Activated CD8-positive, alpha-beta memory T cell treated with anti-CD3 and anti-CD28 coated beads for 4 hours (primary cell): Measurements from ENCODE around the gene ABCC6.
"Not testable (repeated sequence)": the region's sequence is repeated elsewhere in the genome, so short reads cannot be mapped to it uniquely, and the experiment has no call there.

ENCODE experiments used
- DNase-seq, 2 donors: peaks; one replicate each; pipeline ENCODE4 v3.0.0-alpha.2; 2020; ENCODE audit warnings: low read depth in 2 of 2

ABCC6 gene

DNA sequence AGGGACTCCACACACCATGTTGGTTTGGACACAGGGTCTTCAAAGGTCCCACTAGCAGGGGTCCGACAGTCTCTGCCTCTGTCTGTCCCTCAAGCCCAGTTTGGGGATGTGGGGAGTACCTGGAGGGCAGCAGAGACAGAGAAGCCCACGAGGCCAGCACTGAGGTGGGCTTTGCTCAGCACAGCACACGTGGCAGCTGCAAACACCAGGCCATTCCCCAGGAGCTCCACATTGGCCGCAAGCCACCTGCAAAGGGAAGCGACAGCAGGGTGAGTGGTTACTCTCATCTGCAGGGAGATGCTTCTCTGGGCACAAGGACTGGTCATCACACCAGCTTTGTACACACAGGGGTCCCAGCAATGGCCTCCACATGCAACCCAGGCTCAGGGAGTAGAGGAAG is 62.0 kb downstream of the ABCC6 start:
- DNase-seq: no peak

DNA sequence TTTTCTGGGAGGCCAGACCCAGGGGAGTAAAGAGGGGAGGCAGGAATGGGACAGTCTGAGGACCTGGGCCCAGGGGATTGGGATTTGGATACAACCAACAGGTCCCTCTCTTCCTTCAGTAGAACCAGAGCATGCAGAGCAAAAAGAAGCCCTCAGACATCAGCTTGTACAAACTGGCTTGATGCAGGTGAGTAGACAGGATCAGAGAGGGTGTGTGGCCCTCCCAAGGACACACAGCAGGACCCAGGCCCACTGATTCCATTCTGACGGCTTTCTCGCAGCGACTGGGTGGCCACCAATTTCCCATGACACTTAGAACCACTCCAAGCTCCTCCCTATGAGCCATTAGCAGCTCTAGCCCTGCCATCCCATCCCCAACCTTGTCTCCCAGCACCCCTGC is 63.6 kb downstream of the ABCC6 start:
- DNase-seq: no peak

DNA sequence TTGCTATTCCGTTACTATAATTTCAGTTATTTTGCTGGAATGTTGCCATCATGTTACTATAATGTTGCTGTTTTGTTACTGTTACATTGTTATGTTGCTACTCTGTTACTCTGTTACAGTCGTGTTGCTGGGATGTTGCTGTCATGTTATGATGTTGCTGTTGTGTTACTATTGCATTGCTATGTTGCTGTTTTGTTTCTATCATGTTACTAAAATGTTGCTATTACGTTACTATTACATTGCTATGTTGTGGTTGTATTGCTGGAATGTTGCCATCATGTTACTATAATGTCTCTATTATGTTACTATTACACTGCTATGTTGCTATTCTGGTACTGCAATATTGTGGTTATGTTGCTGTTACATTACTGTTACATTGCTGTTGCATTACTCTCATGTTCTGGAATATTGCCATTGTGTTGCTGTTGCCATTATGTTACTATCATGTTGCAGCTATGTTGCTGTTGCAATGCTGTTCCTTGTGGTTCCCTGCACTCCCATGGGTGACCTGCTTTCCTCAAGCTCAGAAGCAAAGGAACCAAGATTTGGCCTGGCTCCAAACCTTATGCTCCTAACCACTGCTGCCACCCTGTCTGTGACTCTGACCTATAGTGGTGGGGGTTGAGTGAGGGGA is 64.4 kb downstream of the ABCC6 start:
- DNase-seq: no peak

DNA sequence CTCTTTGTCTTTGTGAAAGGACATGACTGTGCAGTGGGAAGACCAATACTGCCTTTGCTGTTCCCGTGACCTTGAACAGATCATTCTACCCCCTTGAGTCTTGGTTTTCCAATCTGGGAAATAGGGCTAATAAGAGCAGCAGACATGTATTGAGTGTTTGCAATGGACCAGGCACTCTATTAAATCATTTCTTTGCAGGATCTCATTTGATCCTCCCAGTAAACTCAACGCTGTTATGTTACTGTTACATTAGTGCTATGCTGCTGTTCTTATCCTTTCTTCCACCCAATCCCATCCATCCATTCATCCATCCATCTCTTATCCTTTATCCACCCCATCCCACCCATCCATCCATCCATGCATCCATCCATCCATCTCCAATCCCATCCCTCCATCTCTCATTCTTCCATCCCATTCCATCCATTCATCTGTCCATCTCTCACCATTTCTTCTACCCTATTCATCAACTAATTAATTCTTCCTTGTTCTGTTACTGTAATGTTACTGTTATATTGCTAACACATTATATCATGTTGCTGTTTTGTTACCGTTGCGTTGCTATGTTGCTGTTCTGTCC is 65.1 kb downstream of the ABCC6 start:
- no peak for DNase-seq

DNA sequence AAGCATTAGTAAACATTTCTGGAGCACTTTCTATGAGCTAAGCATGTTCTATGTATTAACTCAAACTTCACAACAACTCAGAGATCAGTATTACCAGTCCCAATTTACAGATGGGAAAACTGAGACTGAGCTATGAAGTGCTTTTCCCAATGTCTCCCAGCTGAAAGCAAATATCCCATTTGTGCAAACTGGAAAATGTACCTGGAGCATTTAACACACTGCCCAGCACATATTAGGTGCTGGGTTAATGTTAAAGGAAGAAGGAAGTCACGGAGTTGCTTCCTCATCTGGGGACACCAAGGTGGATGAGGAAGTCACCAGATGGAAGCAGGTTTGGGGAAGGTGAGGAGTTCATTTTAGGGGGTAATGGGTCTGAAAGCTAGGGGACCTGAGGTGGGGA is 66.1 kb downstream of the ABCC6 start:
- DNase-seq: no peak

DNA sequence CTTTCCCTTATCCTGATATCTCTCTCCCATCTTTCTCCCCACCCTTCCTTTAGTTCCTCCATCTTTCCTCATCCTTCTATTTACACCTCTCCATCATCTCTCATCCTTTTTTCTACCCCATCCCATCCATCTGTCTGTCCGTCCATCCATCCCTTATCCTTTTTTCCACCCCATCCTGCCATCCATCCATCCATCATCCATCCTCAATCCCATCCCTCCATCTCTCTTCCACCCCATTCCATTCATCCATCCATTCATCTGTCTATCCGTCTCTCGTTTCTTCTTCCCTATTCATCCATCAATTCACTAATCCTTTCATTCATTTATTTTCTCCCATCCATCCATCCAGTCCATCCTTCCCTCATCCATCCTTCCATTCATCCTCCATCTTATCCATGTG is 68.1 kb downstream of the ABCC6 start:
- no peak for DNase-seq

DNA sequence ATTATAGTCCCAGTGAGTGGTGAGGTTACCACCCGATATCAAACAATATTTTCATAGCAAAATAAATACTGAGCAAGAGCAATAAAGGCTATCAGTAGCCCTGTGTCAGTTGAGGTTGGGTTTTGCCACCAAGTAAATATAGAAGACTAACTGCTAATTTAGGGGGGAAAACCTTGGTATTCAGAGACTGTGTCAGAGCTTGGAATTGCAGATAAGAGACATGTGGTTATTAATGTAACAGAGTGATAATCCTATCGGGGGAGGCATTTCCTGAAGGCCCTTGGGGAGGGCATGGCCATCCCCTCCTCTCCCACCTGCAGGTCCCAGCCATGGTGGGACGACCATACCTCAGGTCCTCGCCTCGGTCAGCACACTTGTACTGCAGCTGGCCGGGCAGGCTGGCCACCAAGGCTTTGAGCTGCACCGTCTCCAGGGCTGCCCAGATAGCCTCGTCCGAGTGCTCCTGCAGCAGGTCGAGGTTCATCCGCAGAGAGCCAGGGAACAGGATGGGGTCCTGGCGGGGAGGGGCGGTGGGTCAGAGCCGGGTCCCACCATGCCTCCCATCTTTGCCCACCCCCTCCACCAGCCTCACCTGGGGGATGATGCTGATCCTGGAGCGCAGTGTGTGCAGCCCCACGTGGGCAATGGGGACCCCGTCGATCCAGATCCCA is 68.9 kb downstream of the ABCC6 start:
- DNase-seq: no peak

DNA sequence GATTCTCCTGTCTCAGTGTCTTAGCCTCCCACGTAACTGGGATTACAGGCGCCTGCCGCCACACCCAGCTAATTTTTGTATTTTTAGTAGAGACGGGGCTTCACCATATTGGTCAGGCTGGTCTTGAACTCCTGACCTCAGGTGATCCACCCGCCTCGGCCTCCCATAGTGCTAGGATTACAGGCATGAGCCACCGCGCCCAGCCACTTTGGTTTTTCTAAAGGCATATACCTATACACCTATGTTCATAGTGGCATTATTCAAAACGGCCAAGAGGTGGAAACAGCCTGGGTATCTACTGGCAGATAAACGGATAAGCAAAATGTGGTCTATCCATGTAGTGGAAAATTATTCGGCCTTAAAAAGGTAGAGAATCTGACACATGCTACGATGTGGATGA is 70.3 kb downstream of the ABCC6 start:
- not testable (repeated sequence) for DNase-seq

DNA sequence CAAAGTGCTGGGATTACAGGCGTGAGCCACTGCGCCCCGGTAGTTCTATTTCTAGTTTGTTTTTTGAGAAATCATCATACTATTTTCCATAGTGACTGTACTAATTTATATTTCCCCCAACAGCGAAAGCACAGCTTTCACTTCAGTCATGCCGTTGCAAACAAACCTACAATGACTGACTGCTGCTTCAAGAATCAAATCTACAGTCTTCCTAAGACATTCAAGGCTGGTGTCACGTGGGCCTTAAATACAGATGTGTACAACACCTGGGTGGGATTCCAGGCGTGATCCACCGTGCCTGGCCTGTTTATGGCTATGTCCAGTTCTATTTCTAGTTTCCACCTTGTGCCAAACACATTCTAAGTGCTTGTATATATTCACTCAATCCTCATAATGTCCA is 72.0 kb downstream of the ABCC6 start:
- no peak for DNase-seq

DNA sequence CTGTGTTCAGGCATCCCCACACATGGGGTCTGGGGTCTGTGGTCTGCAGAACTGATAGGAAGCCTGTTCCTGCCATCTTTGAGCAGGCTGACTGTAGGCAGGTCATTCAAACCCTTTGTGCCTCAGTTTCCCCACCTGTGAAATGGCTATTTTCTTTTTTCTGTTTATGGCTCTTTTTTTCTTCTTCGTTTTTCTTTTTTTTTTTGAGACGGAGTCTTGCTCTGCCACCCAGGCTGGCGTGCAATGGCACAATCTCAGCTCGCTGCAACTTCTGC is 72.5 kb downstream of the ABCC6 start:
- DNase-seq: no peak

DNA sequence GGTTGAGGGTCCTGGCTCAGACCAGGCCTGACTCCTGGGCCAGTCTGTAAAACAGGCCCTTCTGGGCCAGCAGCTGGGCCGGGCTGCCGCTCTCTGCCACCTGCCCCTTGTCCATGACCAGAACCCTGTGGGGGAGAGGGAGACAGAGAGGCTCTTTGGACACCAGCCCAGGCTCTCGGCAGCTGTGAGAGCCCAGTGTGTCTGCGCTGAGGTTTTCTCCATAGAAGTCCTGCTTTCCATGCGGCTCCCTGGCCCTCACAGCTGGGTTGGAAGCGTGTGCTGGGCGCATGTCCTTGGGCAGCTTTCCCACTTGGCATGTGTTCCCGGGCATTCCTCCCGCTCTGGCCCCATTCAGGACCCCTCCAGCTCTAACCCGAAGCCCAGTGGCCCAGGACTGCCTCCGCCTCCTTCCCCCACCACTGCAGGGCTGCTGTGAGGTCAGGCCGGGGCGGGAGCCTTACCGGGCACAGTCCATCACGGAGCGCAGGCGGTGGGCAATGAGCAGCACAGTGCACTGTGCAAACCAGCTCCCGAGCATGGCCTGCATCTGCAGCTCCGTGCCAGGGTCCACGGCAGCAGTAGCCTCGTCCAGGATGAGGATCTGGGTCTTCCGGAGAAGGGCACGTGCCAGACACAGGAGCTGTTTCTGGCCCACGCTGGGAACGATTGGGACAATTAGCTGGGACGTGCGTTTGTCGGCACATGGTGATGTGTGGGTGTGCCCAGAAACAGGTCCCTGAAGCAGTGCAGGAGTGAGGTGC is 73.0 kb downstream of the ABCC6 start:
- DNase-seq: no peak

DNA sequence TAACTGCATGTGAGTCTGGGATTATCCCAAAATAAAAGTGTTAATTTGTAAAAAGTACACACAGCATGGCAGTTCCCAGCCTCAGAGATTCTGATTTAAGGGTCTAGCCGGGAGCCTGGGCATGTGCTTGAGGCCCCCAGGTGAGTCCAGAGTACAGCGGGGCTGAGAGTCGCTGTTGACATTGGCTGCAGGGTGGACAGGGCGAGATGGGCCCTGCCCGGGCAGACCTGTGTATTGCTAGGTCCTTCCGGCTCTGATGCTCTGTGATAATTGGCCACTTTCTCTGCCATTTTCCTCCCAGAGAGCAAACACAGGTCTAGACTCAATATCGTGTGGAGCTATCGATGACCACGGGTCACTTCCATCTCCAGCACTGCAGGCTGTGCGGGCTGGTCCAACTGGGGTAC is 73.6 kb downstream of the ABCC6 start:
- DNase-seq: no peak

DNA sequence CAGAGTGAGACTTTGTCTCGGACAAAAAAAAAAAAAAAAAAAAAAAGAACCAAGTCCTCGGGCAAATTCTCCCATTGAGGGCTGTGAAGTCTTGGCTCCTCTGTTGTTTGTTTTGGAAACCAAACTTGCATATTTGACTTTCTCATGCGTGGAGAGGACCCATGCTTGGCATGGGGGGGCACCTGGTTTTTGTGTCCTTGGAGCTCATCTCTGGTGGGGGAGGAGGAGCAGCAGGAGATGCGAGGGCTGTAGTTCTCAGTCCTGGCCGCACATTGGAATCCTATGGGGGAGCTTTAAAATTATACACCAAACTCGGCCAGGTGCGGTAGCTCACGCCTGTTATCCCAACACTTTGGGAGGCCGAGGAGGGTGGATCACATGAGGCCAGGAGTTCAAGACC is 74.5 kb downstream of the ABCC6 start:
- no peak for DNase-seq

DNA sequence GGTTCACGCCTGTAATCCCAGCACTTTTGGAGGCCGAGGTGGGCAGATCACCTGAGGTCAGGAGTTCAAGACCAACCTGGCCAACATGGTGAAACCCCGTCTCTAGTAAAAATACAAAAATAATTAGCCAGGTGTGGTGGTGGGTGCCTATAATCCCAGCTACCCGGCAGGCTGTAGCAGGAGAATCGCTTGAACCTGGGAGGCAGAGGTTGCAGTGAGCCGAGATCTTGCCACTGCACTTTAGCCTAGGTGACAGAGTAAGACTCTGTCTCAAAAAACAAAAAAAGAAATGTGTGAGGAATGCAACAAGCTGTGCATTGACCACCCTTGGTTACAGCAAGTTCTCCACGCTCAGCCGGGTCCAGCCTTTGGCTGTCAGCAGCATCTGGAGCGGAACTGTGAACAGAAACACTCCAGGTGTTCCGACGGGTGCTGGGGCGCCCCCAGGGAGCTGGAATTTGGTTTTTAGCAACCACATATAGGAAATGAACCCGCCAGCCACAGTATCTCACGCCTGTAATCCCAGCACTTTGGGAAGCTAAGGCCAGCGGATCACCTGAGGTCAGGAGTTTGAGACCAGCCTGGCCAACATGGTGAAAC is 75.2 kb downstream of the ABCC6 start:
- not testable (repeated sequence) for DNase-seq

DNA sequence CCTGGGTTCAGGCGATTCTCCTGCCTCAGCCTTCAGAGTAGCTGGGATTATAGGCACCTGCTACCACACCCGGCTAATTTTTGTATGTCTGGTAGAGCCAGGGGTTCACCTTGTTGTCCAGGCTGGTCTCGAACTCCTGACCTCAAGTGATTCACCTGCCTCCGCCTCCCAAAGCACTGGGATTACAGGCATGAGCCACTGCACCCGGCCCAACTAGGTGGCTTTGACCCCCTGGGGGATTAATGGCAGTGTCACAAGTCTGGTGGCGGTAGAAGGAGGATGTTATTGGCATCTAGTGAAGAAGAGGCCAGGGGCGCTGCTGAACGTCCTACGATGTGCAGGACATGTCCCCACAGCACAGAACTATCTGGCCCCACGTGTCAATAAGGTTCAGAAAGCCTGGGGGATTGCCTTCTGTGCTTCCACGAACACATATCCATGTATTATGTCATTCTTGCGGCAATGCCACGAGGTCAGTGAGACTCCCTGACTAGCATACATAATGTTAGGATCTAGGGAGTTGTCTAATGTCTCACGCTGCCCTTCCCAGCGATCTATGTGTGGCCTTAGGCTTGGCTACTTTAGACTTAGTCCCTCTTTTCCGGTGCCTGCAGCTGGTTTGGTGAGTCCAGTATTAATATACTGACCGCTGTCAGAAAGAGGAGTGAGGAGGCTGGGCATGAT is 75.8 kb downstream of the ABCC6 start:
- no peak for DNase-seq

DNA sequence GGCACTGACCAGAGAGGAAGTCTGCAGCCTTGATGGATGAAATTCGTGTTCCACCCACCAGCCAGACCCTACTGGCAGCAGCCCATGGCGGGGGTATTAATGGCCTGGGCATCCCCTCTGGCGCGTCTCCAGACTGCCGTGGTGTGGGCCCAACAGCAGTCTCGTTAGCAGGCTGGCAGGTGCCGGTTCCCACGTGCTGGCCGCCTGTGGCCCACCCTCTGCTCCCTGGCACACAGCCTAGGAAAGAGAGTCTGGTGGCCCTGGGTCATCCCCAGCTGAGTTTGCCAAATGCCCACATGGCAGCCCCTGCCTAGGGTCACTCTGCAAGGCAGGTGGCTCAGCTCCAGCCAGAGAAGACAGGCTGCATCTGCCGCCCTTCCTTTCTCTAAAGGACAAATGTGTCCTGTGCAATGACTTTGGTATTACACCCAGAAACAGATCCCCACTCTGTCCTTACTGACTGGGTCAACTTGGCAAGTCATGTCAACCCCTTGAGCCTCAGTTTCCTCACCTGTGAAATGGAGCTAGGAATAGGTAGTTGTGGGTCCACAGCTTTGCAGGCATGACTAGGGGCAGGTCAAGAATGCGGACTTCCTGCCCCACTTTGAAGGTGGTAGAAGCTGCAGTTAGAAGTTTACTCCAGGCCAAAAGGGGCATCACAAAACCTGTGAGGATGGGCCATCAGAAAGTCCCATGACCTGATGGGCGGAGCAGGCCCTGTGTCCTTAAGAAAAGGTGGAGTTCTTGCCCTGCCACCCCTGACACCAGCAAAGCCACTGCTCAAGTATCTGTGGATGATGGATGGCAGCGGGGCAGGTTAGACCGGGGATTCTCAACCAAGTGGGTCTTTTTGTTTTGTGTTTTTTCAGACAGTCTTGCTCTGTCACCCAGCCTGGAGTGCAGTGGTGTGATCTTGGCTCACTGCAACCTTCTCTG is 76.6 kb downstream of the ABCC6 start:
- DNase-seq: no peak

DNA sequence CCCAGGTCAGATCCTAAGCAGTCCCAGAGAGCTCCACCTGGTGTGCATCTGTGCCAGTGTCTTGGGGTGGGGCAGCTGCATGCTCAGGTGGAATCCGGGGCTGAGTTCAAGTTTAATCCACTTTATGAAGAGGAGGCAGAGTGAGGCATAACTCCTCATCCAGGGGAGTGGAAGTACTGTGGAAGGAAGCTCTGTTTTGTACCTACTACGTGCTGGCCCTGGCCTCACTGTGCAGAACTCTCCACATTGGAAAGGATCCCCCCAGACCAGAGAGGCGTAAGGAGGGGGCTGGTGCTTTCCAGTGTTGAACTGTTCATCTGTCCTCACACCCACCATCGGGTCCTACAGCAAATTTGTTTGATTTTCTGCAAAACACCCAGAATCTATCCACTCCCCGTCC is 78.0 kb downstream of the ABCC6 start:
- DNase-seq: no peak

DNA sequence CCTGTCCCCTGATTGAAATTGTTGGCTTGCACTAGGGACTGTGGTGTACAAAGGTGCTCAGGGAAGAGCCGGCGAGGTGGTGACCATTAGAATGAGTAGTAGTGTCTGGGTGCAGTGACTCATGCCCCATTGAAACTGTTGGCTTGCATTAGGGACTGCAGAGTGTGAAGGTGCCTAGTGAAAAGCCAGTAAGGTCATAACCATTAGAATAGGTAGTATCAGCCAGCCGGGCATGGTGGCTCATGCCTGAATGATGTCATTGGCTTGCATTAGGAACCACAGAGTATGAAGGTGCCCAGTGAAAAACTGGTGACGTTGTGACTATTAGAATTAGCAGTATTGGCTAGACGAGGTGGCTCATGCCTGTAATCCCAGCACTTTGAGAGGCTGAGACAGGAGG is 78.9 kb downstream of the ABCC6 start:
- DNase-seq: no peak

DNA sequence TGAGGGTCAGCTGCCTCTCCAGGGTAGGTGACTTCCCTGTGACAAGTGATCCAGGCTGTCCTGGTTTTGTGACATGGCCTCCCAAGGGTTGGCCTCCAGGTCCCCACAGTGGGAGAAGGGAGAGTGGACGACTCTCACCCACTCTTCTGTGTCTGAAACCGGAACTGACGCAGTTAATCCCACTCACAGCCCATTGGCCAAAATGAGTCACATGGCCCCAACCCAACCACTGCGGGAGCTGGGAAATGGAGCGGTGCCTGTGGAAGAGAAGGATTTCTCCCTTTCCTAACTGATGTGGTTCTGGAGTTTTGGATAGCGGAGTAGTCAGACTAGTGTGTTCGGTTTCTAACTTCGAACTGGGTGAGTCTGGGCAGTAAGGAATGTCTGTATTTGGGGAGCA is 79.4 kb downstream of the ABCC6 start:
- no peak for DNase-seq

DNA sequence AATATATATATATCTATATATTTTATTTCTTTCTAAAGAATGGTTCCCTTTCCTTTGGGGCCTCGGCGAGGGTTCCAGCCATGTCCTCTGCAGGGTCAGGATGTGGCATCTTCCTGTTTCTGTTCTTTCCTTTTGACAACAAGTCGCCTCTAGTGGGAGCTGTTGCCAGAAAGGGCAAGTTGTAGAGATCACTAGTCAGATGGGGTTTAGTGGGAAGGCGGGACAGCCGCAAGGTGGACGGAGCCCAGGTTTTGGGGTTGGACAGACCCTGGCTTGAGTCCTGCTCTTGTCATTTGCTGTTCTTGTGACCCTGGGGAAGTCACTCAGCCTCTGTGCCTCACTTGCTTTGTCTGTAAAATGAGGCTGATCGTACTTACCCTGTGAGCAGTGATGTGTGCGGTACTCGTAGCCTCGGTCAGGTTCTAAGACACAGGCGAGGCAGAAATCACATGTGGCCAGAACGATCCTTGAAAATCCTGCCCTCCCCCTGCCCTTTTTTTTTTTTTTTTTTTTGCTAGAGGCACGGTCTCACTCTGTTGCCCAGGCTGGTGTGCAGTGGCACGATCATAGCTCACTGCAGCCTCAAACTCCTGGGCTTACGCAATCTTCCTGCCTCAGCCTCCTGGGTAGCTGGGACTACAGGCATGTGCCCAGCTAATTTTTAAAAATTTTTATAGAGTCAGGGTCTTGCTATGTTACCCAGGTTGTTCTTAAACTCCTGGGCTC is 80.1 kb downstream of the ABCC6 start:
- no peak for DNase-seq
